ENCODE measurements around the gene TMF1.

GRCh38 chr3:68996356-68996995, 55.7 kb downstream of the TMF1 start:
- TF ChIP-seq ZNF8 (CRISPR knock-in tag; IDR thresholded peaks at IDR 0.05) = no peak
- no peak for TF ChIP-seq ZFP30 (CRISPR knock-in tag; IDR thresholded peaks at IDR 0.05)

All from SK-N-SH treated with all-trans-retinoic acid at 6 μM for 48 hours (cell line).